Loucy (cell line): ENCODE results near the gene SLC4A9.

ENCODE experiments used
- H2AFZ ChIP-seq: fragments of 200-600 bp; sonication (generic); 2 replicates; pipeline ENCODE4 v1.6.0; 2016; ENCODE audit warnings: antibody characterized with exemption, mild to moderate bottlenecking, low read length, moderate library complexity
- H3F3A ChIP-seq: fragments of 200-600 bp; 2 replicates; pipeline ENCODE4 v1.6.0; 2016; ENCODE audit warnings: antibody characterized with exemption, low read depth, mild to moderate bottlenecking
- H3K27me3 ChIP-seq: fragments of 200-600 bp; sonication (generic); 2 replicates; pipeline ENCODE4 v1.6.1; 2014; ENCODE audit warnings: low read length, mild to moderate bottlenecking; ENCODE audit not compliant: insufficient read depth, poor library complexity, severe bottlenecking
- H3K36me3 ChIP-seq: fragments of 200-600 bp; sonication (generic); 2 replicates; pipeline ENCODE4 v1.6.1; 2016; ENCODE audit warnings: low read length; ENCODE audit not compliant: insufficient read depth
- H3K4me1 ChIP-seq: fragments of 200-600 bp; sonication (generic); 2 replicates; pipeline ENCODE4 v1.5.1; 2014; ENCODE audit warnings: low read length, mild to moderate bottlenecking; ENCODE audit not compliant: insufficient read depth, poor library complexity, severe bottlenecking
- H3K4me2 ChIP-seq: fragments of 200-600 bp; sonication (generic); 2 replicates; pipeline ENCODE4 v1.6.0; 2014; ENCODE audit warnings: antibody characterized with exemption, low read length, low read depth, mild to moderate bottlenecking; ENCODE audit not compliant: poor library complexity, severe bottlenecking
- H3K4me3 ChIP-seq: fragments of 200-600 bp; sonication (generic); 2 replicates; pipeline ENCODE4 v1.5.1; 2014; ENCODE audit warnings: low read length, mild to moderate bottlenecking, mixed read lengths; ENCODE audit not compliant: poor library complexity, severe bottlenecking
- H3K79me2 ChIP-seq: fragments of 200-600 bp; sonication (generic); 2 replicates; pipeline ENCODE4 v1.6.1; 2014; ENCODE audit warnings: low read length; ENCODE audit not compliant: insufficient read depth
- H3K9ac ChIP-seq: fragments of 200-600 bp; sonication (generic); 2 replicates; pipeline ENCODE4 v1.6.0; 2014; ENCODE audit warnings: mild to moderate bottlenecking, low read depth, low read length, moderate library complexity; ENCODE audit not compliant: poor library complexity, severe bottlenecking
- H3K9me2 ChIP-seq: fragments of 200-600 bp; sonication (generic); replicated peaks from 2 replicates; pipeline ENCODE4 v1.6.1; 2016; ENCODE audit warnings: low read depth, low read length, mixed read lengths
- H3K9me3 ChIP-seq: fragments of 200-600 bp; sonication (generic); 2 replicates; pipeline ENCODE4 v1.6.1; 2014; ENCODE audit warnings: mild to moderate bottlenecking, antibody characterized with exemption, low read length, low read depth; ENCODE audit not compliant: insufficient read depth
- H4K20me1 ChIP-seq: fragments of 200-600 bp; sonication (generic); 2 replicates; pipeline ENCODE4 v1.6.0; 2014; ENCODE audit warnings: antibody characterized with exemption, low read length, mild to moderate bottlenecking; ENCODE audit not compliant: insufficient read depth, poor library complexity, severe bottlenecking
- CTCF ChIP-seq: fragments of 200-600 bp; sonication (generic); conservative IDR thresholded peaks from 2 replicates; pipeline ENCODE4 v1.5.1; 2014; ENCODE audit warnings: mild to moderate bottlenecking, antibody characterized with exemption, low read length
- EZH2phosphoT487 ChIP-seq: fragments of 200-600 bp; IDR thresholded peaks from 2 replicates; pipeline ENCODE4 v1.6.1; 2018; ENCODE audit warnings: antibody characterized with exemption, mild to moderate bottlenecking, moderate library complexity, borderline replicate concordance

The SLC4A9 gene

DNA sequence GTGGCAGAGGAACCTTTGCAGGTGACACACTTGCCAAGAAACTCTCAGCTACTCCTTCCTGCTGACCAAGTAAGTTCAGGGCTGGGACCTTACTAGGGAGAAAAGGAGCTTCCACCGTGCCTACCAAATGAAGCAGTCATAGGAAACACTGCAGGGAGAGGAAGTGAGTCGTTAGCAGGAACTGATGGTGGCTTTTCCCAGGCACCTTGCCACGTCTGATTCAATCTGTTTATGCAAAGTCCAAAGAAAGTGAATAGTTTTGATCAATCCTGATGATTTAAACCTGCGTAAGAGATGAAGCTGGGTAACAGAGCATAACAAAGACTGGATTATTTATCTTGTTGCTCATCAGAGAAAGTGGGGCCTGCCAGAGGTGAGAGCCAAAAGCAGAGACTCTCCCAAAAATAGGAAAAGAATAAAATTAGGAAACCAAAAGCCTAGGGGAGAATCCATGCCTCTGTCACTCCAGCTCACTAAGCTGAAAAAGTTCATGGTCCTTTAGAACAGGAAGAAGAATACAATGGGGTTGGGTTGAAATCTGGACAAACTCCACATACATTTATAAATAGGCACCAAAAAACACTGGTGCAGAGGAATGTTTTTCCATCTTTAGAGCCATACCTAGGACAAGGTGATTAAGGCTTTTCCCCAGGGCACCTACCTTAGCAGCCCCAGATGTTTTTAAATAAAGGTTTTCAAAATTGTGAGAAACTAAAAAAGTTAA is 47.8 kb upstream of the SLC4A9 start:
- Histone ChIP-seq H4K20me1 (no peaks in the 10 kb centered on the region), H3F3A (no peaks in the 10 kb centered on the region), H3K27me3 (no peaks in the 10 kb centered on the region), H2AFZ (peak overlapping the region; percentile 84), H3K9me2 (no peaks in the 10 kb centered on the region), H3K4me1 (peaks cover 13% of the 10 kb centered on the region), H3K9ac (peak overlapping the region; percentile 55), H3K9me3 (no peaks in the 10 kb centered on the region), H3K4me2 (peak overlapping the region; percentile 50), H3K4me3 (peak overlapping the region; percentile 34), H3K36me3 (no peaks in the 10 kb centered on the region), H3K79me2 (no peaks in the 10 kb centered on the region)
- no peak for TF ChIP-seq CTCF
- TF ChIP-seq EZH2phosphoT487, result no peak

DNA sequence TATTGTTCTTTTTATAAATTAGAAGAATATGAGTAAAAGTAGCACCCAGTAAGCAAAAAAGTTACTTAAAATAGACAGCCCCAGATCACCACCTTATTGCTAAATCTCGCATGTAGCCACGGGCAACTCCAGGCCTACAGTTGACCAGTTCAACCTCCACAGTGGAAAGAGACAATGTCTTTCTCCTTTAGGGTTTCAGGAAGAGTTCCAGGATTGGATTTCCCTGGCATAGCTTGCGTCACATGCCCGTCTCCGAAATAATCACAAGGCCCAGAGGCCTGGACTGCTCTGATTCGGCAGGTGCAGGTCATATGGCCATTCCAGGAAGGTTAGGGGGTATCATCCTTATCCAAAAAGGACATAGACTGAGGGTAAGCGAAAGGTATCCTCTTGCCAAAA is 47.2 kb upstream of the SLC4A9 start:
- H2AFZ ChIP-seq, result peak overlapping the region; percentile 84; the same call in 1 of the 2 replicates

GRCh38 chr5:140317859-140318258 is 42.1 kb upstream of the SLC4A9 start:
- no peaks in the 10 kb centered on the region for H3K9me2 ChIP-seq
- no peaks in the 10 kb centered on the region for H3K27me3 ChIP-seq
- no peaks in the 10 kb centered on the region for H3K4me1 ChIP-seq
- no peaks in the 10 kb centered on the region for H4K20me1 ChIP-seq
- H3K4me2 ChIP-seq, result no peak overlapping the region
- TF ChIP-seq CTCF (no peak), EZH2phosphoT487 (no peak)
- no peaks in the 10 kb centered on the region for H3K79me2 ChIP-seq
- no peak overlapping the region for H2AFZ ChIP-seq
- H3K9ac ChIP-seq, result no peak overlapping the region
- no peak overlapping the region for H3K4me3 ChIP-seq
- no peaks in the 10 kb centered on the region for H3K9me3 ChIP-seq
- no peaks in the 10 kb centered on the region for H3K36me3 ChIP-seq
- no peaks in the 10 kb centered on the region for H3F3A ChIP-seq

More for the DNA sequence above, 47.2 kb upstream of the SLC4A9 start:
- H3K36me3 ChIP-seq, result no peaks in the 10 kb centered on the region
- no peak overlapping the region for H3K9ac ChIP-seq
- H3F3A ChIP-seq, result no peaks in the 10 kb centered on the region
- no peaks in the 10 kb centered on the region for H3K9me3 ChIP-seq
- no peak overlapping the region for H3K4me3 ChIP-seq
- TF ChIP-seq EZH2phosphoT487 (no peak), CTCF (no peak)
- peaks cover 13% of the 10 kb centered on the region for H3K4me1 ChIP-seq
- no peaks in the 10 kb centered on the region for H3K27me3 ChIP-seq
- H3K9me2 ChIP-seq, result no peaks in the 10 kb centered on the region
- H3K79me2 ChIP-seq, result no peaks in the 10 kb centered on the region
- H3K4me2 ChIP-seq, result no peak overlapping the region
- no peaks in the 10 kb centered on the region for H4K20me1 ChIP-seq
